Measurements from ENCODE around the gene HDAC1. TPM values are rescaled to one million over a fixed set of nuclear protein-coding genes. Genes with fewer than 3 reads are reported as not detected.

Gene HDAC1
- total and polyA plus RNA-seq, 2 of the 13 experiments (the other 11 are each of a cell fraction or from before 2014, with no cell fraction given), result 93.5 to 189 TPM

DNA sequence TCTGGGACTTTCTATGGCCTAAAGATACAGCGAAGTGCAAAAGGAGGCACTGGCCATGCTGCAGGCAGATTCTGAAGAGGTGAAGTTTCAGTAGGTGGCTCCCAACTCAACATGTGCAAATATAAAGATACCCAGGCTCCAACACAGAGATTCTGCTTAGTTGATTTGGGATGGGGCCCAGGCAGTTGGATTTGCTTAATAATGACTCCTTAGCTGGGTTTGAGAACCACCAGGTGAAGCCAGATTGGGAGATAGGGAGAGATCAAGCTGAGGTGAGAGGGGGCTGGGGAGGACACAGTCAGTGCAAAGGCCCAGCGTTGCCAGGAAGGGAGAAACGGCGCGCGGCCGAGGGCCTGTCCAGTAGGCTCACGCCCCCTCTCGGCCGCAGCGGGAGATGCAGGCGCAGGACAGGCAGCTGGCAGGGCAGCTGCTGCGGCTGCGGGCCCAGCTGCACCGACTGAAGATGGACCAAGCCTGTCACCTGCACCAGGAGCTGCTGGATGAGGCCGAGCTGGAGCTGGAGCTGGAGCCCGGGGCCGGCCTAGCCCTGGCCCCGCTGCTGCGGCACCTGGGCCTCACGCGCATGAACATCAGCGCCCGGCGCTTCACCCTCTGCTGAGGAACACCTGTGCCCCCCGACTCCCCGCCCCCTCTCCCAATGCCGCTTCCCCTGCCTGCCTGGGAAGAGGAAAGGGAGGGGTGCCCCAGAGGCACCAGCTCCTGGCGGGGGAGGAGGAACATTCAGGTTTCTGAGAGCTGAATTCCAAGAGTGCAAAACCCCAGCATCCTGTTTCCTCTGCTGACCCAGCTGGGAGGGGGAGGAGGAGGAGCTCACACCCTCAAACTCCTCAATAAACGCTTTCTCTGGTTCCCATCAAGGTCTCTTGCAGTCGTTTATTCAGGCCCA, 43.6 kb upstream of the HDAC1 start (continued):
- no peak for TF ChIP-seq AKAP8 (CRISPR knock-in tag; IDR thresholded peaks at IDR 0.05)
- TF ChIP-seq PRMT3 (CRISPR knock-in tag; IDR thresholded peaks at IDR 0.05; ENCODE audit: borderline replicate concordance, low read depth), result no peak
- TF ChIP-seq ZNF567 (CRISPR knock-in tag; IDR thresholded peaks at IDR 0.05; ENCODE audit: borderline replicate concordance), result no peak
- TF ChIP-seq ZBTB20 (CRISPR knock-in tag; IDR thresholded peaks at IDR 0.05; ENCODE audit: borderline replicate concordance, low read depth), result no peak
- no peak for TF ChIP-seq EZH2 (conservative IDR thresholded peaks at IDR 0.05; ENCODE audit: low read depth, low read length)
- TF ChIP-seq ZNF180 (CRISPR knock-in tag; IDR thresholded peaks at IDR 0.05; ENCODE audit: borderline replicate concordance, low read depth), result no peak
- TF ChIP-seq RELA (CRISPR knock-in tag; IDR thresholded peaks at IDR 0.05), result no peak
- peak; percentile 95 for TF ChIP-seq KDM1A (CRISPR knock-in tag; IDR thresholded peaks at IDR 0.05)
- no peak for TF ChIP-seq ZNF557 (CRISPR knock-in tag; IDR thresholded peaks at IDR 0.05)
- TF ChIP-seq PAX8 (CRISPR knock-in tag; IDR thresholded peaks at IDR 0.05; ENCODE audit: borderline replicate concordance), result no peak
- TF ChIP-seq KDM6A (CRISPR knock-in tag; IDR thresholded peaks at IDR 0.05; ENCODE audit: low read depth), result no peak
- TF ChIP-seq, protein P1, sequence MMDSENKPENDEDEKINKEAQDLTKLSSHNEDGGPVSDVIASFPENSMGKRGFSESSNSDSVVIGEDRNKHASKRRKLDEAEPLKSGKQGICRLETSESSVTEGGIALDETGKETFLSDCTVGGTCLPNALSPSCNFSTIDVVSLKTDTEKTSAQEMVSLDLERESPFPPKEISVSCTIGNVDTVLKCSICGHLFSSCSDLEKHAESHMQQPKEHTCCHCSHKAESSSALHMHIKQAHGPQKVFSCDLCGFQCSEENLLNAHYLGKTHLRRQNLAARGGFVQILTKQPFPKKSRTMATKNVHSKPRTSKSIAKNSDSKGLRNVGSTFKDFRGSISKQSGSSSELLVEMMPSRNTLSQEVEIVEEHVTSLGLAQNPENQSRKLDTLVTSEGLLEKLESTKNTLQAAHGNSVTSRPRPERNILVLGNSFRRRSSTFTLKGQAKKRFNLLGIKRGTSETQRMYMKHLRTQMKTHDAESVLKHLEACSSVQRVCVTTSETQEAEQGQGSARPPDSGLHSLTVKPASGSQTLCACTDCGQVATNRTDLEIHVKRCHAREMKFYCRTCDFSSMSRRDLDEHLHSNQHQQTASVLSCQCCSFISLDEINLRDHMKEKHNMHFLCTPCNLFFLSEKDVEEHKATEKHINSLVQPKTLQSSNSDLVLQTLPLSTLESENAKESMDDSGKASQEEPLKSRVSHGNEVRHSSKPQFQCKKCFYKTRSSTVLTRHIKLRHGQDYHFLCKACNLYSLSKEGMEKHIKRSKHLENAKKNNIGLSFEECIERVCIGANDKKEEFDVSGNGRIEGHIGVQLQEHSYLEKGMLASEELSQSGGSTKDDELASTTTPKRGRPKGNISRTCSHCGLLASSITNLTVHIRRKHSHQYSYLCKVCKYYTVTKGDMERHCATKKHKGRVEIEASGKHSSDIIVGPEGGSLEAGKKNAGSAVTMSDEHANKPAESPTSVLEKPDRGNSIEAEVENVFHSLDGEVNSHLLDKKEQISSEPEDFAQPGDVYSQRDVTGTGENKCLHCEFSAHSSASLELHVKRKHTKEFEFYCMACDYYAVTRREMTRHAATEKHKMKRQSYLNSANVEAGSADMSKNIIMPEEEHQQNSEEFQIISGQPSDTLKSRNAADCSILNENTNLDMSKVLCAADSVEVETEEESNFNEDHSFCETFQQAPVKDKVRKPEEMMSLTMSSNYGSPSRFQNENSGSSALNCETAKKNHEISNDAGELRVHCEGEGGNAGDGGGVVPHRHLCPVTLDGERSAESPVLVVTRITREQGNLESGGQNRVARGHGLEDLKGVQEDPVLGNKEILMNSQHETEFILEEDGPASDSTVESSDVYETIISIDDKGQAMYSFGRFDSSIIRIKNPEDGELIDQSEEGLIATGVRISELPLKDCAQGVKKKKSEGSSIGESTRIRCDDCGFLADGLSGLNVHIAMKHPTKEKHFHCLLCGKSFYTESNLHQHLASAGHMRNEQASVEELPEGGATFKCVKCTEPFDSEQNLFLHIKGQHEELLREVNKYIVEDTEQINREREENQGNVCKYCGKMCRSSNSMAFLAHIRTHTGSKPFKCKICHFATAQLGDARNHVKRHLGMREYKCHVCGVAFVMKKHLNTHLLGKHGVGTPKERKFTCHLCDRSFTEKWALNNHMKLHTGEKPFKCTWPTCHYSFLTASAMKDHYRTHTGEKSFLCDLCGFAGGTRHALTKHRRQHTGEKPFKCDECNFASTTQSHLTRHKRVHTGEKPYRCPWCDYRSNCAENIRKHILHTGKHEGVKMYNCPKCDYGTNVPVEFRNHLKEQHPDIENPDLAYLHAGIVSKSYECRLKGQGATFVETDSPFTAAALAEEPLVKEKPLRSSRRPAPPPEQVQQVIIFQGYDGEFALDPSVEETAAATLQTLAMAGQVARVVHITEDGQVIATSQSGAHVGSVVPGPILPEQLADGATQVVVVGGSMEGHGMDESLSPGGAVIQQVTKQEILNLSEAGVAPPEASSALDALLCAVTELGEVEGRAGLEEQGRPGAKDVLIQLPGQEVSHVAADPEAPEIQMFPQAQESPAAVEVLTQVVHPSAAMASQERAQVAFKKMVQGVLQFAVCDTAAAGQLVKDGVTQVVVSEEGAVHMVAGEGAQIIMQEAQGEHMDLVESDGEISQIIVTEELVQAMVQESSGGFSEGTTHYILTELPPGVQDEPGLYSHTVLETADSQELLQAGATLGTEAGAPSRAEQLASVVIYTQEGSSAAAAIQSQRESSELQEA (CRISPR knock-in tag; IDR thresholded peaks at IDR 0.05; ENCODE audit: not compliant biosample characterization), result no peak
- TF ChIP-seq, protein P2, sequence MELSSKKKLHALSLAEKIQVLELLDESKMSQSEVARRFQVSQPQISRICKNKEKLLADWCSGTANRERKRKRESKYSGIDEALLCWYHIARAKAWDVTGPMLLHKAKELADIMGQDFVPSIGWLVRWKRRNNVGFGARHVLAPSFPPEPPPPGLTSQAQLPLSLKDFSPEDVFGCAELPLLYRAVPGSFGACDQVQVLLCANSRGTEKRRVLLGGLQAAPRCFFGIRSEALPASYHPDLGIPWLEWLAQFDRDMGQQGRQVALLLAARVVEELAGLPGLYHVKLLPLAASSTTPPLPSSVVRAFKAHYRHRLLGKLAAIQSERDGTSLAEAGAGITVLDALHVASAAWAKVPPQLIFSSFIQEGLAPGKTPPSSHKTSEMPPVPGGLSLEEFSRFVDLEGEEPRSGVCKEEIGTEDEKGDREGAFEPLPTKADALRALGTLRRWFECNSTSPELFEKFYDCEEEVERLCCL (CRISPR knock-in tag; IDR thresholded peaks at IDR 0.05; ENCODE audit: borderline replicate concordance), result no peak
- TF ChIP-seq BCL6 (CRISPR knock-in tag; IDR thresholded peaks at IDR 0.05), result peak; percentile 45; the same call in 1 of the 2 replicates
- TF ChIP-seq, protein P3, sequence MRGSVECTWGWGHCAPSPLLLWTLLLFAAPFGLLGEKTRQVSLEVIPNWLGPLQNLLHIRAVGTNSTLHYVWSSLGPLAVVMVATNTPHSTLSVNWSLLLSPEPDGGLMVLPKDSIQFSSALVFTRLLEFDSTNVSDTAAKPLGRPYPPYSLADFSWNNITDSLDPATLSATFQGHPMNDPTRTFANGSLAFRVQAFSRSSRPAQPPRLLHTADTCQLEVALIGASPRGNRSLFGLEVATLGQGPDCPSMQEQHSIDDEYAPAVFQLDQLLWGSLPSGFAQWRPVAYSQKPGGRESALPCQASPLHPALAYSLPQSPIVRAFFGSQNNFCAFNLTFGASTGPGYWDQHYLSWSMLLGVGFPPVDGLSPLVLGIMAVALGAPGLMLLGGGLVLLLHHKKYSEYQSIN (CRISPR knock-in tag; IDR thresholded peaks at IDR 0.05; ENCODE audit: borderline replicate concordance), result no peak
- no peak for TF ChIP-seq FOSL1 (CRISPR knock-in tag; IDR thresholded peaks at IDR 0.05; ENCODE audit: borderline replicate concordance)
- no peak for TF ChIP-seq SCMH1 (CRISPR knock-in tag; IDR thresholded peaks at IDR 0.05; ENCODE audit: borderline replicate concordance)
- peak; percentile 58 for TF ChIP-seq CBX1 (IDR thresholded peaks at IDR 0.05; ENCODE audit: low read depth)
- peak; percentile 95 for TF ChIP-seq ADNP (CRISPR knock-in tag; IDR thresholded peaks at IDR 0.05)

All from HepG2 (cell line).